Stomach (tissue), 9 donors: ENCODE data around the gene NCKAP5. TPM values are rescaled to one million over a fixed set of nuclear protein-coding genes. Genes with fewer than 3 reads are reported as not detected.

Source experiments
- DNase-seq, 2 donors: peaks; one replicate each; pipeline versions ENCODE4 v3.0.0 to v3.0.0-alpha.2; 2013 to 2019
- H3K27ac ChIP-seq, 5 donors: fragments of 200-600 bp in 4 of 5; sonication (generic) in 4 of 5; one replicate each; pipeline ENCODE4 v1.5.1; 2013 to 2019; ENCODE audit warnings: mild to moderate bottlenecking in 1 of 5, moderate library complexity in 1 of 5
- H3K27me3 ChIP-seq, 3 donors: fragments of 200-600 bp; sonication (generic); one replicate each; pipeline ENCODE4 v1.5.1; 2017 to 2019; ENCODE audit warnings: mixed run types in 1 of 3
- H3K36me3 ChIP-seq, 4 donors: fragments of 200-600 bp; sonication (generic); 1 replicate in 3 of 4; 2 replicates in 1 of 4; pipeline ENCODE4 v1.5.1; 2016 to 2019
- H3K4me1 ChIP-seq, 4 donors: fragments of 200-600 bp; sonication (generic); one replicate each; pipeline ENCODE4 v1.5.1; 2016 to 2019
- H3K4me3 ChIP-seq, 4 donors: fragments of 200-600 bp; sonication (generic) in 3 of 4; one replicate each; pipeline ENCODE4 v1.5.1; 2016 to 2019; ENCODE audit warnings: mild to moderate bottlenecking in 1 of 4
- H3K9me3 ChIP-seq, 4 donors: fragments of 200-600 bp; sonication (generic); one replicate each; pipeline ENCODE4 v1.5.1; 2016 to 2019
- EP300 ChIP-seq: sonication (generic); formaldehyde crosslinking; IDR thresholded peaks from one replicate; pipeline ENCODE4 v1.6.1; 2017; ENCODE audit warnings: antibody characterized with exemption
- POLR2A ChIP-seq, 4 donors: fragments of 450-650 bp; IDR thresholded peaks; one replicate each; pipeline ENCODE4 v1.6.1; 2016; ENCODE audit warnings: antibody characterized with exemption in 4 of 4, control low read depth in 2 of 4, mild to moderate bottlenecking in 1 of 4, moderate library complexity in 1 of 4
- POLR2AphosphoS5 ChIP-seq, 3 donors: sonication (generic); formaldehyde crosslinking; IDR thresholded peaks; one replicate each; pipeline ENCODE4 v1.6.1; 2016; ENCODE audit warnings: antibody characterized with exemption in 3 of 3
- WGBS, 5 donors: extraction: QIAGEN DNeasy Blood & Tissue Kit in 3 of 5; methylation state at CpG; one replicate each; pipeline versions ENCODE4 v1.1.5 to v1.1.7; 2013 to 2018; 5-methylcytosine and 5-hydroxymethylcytosine counted together
- intact Hi-C: fragments of 100-400 bp; cut with DNase I; formaldehyde crosslinking; loops from one replicate; pipeline ENCODE4 v1.15.1; 2023; ENCODE audit warnings: low total_unique reads
- polyA plus RNA-seq, 3 donors: library from polyadenylated mRNA; stranded (reverse); fragments of 200-250 nt; gene quantifications; one replicate each; pipeline ENCODE4 v1.2.3, GENCODE V29; 2013
- total RNA-seq, 5 donors: library from RNA; depleted of rRNA; stranded (reverse); fragments of >200 nt; gene quantifications; one replicate each; pipeline versions ENCODE4 v1.1.0 to v1.2.3, GENCODE V29; 2014 to 2016
- TF ChIP-seq, protein P1 (sequence below), 7 experiments: fragments of 450-650 bp in 4 of 7; fragments of 200-600 bp in 3 of 7; sonication (generic) in 3 of 7; IDR thresholded peaks; one replicate each; pipeline ENCODE4 v1.5.1; 2016 to 2019; ENCODE audit warnings: antibody characterized with exemption in 7 of 7, control low read depth in 2 of 7, mild to moderate bottlenecking in 1 of 7
- donor health status: healthy with polysubstance abuse.
- donor health status: Bipolar disorder and iron deficiency.
- donor health status: healthy.

Gene NCKAP5
- total and polyA plus RNA-seq, 8 donors = 0.58 to 8.0 (median 1.6) TPM; not detected in 1

DNA sequence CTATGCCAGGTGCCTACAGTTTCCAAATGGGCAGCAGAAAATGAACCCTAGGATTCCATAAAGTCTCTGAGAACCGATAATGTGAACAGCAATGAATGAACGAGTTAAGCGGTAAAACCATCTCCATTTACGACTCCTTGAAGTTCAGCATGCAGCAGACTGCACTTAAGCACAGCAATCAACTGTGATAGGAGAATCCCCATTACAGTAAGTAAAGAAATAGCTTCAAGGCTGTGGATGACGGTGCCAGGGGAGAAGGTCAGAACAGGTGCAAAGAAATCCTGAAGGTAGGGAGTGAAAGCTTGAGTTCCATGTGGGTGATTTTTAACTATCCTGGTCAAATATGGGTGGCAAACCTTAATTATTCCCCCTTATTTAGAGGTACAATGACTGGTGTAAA is 444.4 kb downstream of the NCKAP5 start:
- H3K4me1 ChIP-seq = no peaks in the 10 kb centered on the region
- H3K4me3 ChIP-seq = no peak overlapping the region
- DNase-seq = no peak
- TF ChIP-seq, protein P1, sequence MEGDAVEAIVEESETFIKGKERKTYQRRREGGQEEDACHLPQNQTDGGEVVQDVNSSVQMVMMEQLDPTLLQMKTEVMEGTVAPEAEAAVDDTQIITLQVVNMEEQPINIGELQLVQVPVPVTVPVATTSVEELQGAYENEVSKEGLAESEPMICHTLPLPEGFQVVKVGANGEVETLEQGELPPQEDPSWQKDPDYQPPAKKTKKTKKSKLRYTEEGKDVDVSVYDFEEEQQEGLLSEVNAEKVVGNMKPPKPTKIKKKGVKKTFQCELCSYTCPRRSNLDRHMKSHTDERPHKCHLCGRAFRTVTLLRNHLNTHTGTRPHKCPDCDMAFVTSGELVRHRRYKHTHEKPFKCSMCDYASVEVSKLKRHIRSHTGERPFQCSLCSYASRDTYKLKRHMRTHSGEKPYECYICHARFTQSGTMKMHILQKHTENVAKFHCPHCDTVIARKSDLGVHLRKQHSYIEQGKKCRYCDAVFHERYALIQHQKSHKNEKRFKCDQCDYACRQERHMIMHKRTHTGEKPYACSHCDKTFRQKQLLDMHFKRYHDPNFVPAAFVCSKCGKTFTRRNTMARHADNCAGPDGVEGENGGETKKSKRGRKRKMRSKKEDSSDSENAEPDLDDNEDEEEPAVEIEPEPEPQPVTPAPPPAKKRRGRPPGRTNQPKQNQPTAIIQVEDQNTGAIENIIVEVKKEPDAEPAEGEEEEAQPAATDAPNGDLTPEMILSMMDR (IDR thresholded peaks at IDR 0.05) = no peak
- no peak for TF ChIP-seq POLR2A (IDR thresholded peaks at IDR 0.05)
- no peak for TF ChIP-seq POLR2AphosphoS5 (IDR thresholded peaks at IDR 0.05)
- TF ChIP-seq EP300 = no peak
- H3K9me3 ChIP-seq = no peaks in the 10 kb centered on the region
- H3K36me3 ChIP-seq = no peaks in the 10 kb centered on the region
- no peaks in the 10 kb centered on the region for H3K27me3 ChIP-seq
- H3K27ac ChIP-seq = no peak overlapping the region
- intact Hi-C loops = no loop called here
- WGBS, 5 donors = 82 to 90% (median 89%) methylated on average over 5 of the region's 5 CpGs

DNA sequence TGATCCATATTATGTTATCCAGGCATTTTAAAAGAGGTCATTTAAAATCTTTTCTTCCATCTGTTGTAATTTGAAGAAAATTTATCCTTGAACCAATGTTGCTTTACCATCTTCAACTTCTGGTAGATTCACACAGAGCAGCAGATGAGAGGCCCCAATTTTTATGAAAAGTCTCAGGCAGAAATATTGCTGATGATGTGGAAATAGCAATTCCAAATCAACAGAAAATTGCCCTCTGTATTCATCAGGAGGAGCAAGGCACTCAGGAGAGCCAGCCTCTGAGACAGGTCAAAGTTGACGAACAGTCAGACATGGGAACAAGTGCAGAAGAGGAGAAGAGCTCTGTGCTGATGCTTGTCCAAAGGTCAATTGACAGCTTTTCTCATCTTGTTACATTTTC is 444.9 kb downstream of the NCKAP5 start:
- TF ChIP-seq EP300 (no peak), POLR2AphosphoS5 (IDR thresholded peaks at IDR 0.05) (no peak), POLR2A (IDR thresholded peaks at IDR 0.05) (no peak)
- TF ChIP-seq, protein P1 (IDR thresholded peaks at IDR 0.05) = no peak
- no peak overlapping the region for H3K4me3 ChIP-seq
- H3K27me3 ChIP-seq = no peaks in the 10 kb centered on the region
- no peaks in the 10 kb centered on the region for H3K9me3 ChIP-seq
- intact Hi-C loops = no loop called here
- no peaks in the 10 kb centered on the region for H3K4me1 ChIP-seq
- H3K27ac ChIP-seq = no peak overlapping the region
- H3K36me3 ChIP-seq = no peaks in the 10 kb centered on the region
- 91 to 100% (median 96%) methylated on average over 1 of the region's 1 CpG for WGBS, 5 donors
- DNase-seq = no peak

DNA sequence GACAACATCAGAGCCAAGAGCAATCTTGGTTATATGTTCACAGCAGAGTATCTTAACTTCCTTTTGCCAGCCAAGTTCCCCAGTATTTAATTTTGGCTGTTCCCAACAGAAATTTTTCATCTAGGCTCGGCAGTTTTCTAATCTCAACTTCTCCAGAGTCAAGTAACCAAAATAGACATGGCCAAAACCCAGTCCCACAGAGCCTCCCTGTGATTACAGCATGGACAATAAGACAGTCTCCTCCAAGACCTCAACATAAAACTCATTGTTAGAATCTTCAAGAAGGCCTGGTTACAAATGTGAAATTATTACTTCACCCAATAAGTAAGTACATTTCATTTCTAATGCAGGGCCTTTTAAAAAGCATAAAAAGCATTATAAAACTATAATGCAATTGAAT is 445.7 kb downstream of the NCKAP5 start:
- Histone ChIP-seq H3K27ac (no peak overlapping the region), H3K9me3 (no peaks in the 10 kb centered on the region), H3K36me3 (no peaks in the 10 kb centered on the region), H3K4me1 (no peaks in the 10 kb centered on the region), H3K27me3 (no peaks in the 10 kb centered on the region), H3K4me3 (no peak overlapping the region)
- intact Hi-C loops = no loop called here
- TF ChIP-seq, protein P1 (IDR thresholded peaks at IDR 0.05) = no peak
- TF ChIP-seq EP300 = no peak
- 6 to 36% (median 14%) methylated on average over 1 of the region's 1 CpG for WGBS, 5 donors
- DNase-seq = no peak

DNA sequence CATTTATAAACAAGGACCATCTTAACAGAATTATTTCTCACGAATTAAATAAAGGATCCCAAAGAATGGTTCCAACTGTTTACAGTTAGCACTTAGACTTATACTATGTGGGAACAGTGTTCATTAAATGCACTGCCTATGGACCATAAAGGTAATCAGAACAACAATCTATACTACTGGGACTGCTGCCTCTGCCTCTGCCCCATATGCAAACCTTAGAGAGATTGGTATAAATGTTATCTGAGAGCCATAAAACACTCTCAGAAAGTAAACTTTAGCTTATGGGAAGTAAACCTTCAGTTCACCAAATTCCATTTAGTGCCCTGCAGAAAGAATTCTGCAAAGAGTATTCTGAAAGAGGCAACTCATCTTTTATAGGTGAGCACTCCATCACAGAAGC is 448.0 kb downstream of the NCKAP5 start:
- Histone ChIP-seq H3K27ac (no peak overlapping the region), H3K4me1 (no peaks in the 10 kb centered on the region), H3K9me3 (no peaks in the 10 kb centered on the region), H3K36me3 (no peaks in the 10 kb centered on the region), H3K4me3 (no peak overlapping the region), H3K27me3 (no peaks in the 10 kb centered on the region)
- DNase-seq = no peak
- WGBS, 5 donors = 25 to 52% (median 35%) methylated on average over 1 of the region's 1 CpG
- TF ChIP-seq EP300 = no peak
- TF ChIP-seq POLR2A (IDR thresholded peaks at IDR 0.05) = no peak
- no peak for TF ChIP-seq POLR2AphosphoS5 (IDR thresholded peaks at IDR 0.05)
- TF ChIP-seq, protein P1 (IDR thresholded peaks at IDR 0.05) = no peak
- intact Hi-C loops = no loop called here

DNA sequence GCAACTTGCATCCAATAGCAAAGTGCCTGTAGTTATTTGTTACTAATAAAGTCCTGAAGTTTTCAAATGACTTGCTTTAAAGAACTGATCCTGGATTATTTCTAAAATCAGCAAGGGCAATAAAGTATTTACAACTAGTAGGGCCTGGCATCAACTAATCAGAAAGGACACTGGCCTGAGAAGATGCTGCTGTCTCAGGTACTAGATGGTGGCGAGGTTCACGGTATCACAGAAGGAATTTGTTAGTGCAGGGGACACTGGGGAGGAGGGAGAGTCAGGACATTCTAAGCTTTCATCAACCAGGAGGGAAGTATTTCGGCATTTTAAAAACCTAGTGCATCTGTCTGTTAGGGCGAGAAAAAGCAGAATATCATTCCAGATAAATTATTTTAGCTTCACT is 458.1 kb downstream of the NCKAP5 start:
- Histone ChIP-seq H3K4me3 (no peak overlapping the region), H3K27ac (no peak overlapping the region), H3K4me1 (no peaks in the 10 kb centered on the region), H3K36me3 (no peaks in the 10 kb centered on the region), H3K9me3 (no peaks in the 10 kb centered on the region), H3K27me3 (no peaks in the 10 kb centered on the region)
- no peak for DNase-seq
- TF ChIP-seq, protein P1 (IDR thresholded peaks at IDR 0.05) = no peak
- TF ChIP-seq EP300 (no peak), POLR2A (IDR thresholded peaks at IDR 0.05) (no peak), POLR2AphosphoS5 (IDR thresholded peaks at IDR 0.05) (no peak)
- WGBS, 5 donors = 81 to 90% (median 89%) methylated on average over 4 of the region's 4 CpGs
- intact Hi-C loops = no loop called here
